ENCODE data around the gene NEUROD1. TPM values are rescaled to one million over a fixed set of nuclear protein-coding genes. Genes with fewer than 3 reads are reported as not detected.

NEUROD1 gene
- total and polyA plus RNA-seq, 9 of the 15 experiments (the other 6 are each of a cell fraction or from before 2014, with no cell fraction given) = not detected

DNA sequence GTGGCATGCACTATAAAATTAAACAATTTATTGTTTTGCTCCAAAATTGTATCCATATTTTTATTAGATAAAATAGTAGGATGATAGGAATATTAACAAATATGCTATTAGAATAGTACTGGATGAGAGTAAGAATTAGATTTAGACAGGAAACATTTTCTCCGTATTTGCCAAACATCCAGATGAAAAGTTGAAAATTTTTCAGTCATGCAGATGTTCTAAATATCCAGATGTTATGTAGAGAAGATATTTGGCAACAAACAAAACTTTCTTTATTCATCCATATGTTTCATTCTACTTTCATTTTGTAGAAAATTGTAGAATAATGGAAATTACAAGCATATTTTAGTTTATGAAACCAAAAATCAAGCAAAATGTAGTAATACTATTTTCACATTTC lies 45.2 kb upstream of the NEUROD1 start:
- CTCF ChIA-PET (ENCODE audit: low intra/inter-chr PET ratio) = no interaction called here
- H3K27me3 ChIP-seq (ENCODE audit: control insufficient read depth in 2 of 2, insufficient read depth in 2 of 2, low read length in 2 of 2) = no peaks in the 10 kb centered on the region
- H3K27ac ChIP-seq (ENCODE audit: extremely low read depth, low read depth, low read length) = no peak overlapping the region
- H3K4me2 ChIP-seq (ENCODE audit: insufficient read depth, low read length) = no peak overlapping the region
- DNase-seq (ENCODE audit: extremely low read depth in 1 of 4, low spot score in 3 of 4) (no peak), ATAC-seq (no peak), FAIRE-seq (no peak)
- 6% methylated on average over 1 of the region's 1 CpG for whole genome bisulfite sequencing (ENCODE audit: insufficient coverage, low coverage, missing lambda C conversion rate)
- H4K20me1 ChIP-seq (replicated peaks; ENCODE audit: control insufficient read depth, insufficient read depth, low read length) = no peaks in the 10 kb centered on the region
- intact Hi-C loops (cut with micrococcal nuclease) (no loop called here), in situ Hi-C loops (cut with MboI) (loop anchor here (10.0 to 25.0 kb wide), 2 partner anchors 937 to 1601 kb away; no protein-coding TSS in a partner anchor)
- H3K9ac ChIP-seq (ENCODE audit: insufficient read depth in 1 of 2, low read depth in 2 of 2, low read length in 2 of 2) = no peak overlapping the region
- H3K36me3 ChIP-seq (ENCODE audit: control insufficient read depth, insufficient read depth, low read length) = no peaks in the 10 kb centered on the region
- BruUV-seq (replicated peaks) = no TSS peak
- H3K9me1 ChIP-seq (ENCODE audit: control insufficient read depth, insufficient read depth, low read length) = no peaks in the 10 kb centered on the region
- H3K79me2 ChIP-seq (ENCODE audit: control insufficient read depth, insufficient read depth, low read length) = no peaks in the 10 kb centered on the region
- POLR2A ChIA-PET = no interaction called here
- H2AFZ ChIP-seq (ENCODE audit: low read depth, low read length) = no peak overlapping the region
- H3K9me3 ChIP-seq (replicated peaks; ENCODE audit: control insufficient read depth, insufficient read depth, low read depth, low read length) = no peaks in the 10 kb centered on the region
- no peak overlapping the region for H3K4me3 ChIP-seq
- H3K4me1 ChIP-seq (replicated peaks in 1 of 2; ENCODE audit: control insufficient read depth in 2 of 2, insufficient read depth in 2 of 2, low read length in 2 of 2) = no peaks in the 10 kb centered on the region
- no peak for TF ChIP-seq TGIF2 (CRISPR knock-in tag; IDR thresholded peaks at IDR 0.05)
- no peak for TF ChIP-seq LARP7 (IDR thresholded peaks at IDR 0.05)
- no peak for TF ChIP-seq GTF2E2 (tag; IDR thresholded peaks at IDR 0.05)
- TF ChIP-seq, protein P1, sequence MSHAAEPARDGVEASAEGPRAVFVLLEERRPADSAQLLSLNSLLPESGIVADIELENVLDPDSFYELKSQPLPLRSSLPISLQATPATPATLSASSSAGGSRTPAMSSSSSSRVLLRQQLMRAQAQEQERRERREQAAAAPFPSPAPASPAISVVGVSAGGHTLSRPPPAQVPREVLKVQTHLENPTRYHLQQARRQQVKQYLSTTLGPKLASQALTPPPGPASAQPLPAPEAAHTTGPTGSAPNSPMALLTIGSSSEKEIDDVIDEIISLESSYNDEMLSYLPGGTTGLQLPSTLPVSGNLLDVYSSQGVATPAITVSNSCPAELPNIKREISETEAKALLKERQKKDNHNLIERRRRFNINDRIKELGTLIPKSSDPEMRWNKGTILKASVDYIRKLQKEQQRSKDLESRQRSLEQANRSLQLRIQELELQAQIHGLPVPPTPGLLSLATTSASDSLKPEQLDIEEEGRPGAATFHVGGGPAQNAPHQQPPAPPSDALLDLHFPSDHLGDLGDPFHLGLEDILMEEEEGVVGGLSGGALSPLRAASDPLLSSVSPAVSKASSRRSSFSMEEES (CRISPR knock-in tag; IDR thresholded peaks at IDR 0.05) = no peak
- TF ChIP-seq, protein P2, sequence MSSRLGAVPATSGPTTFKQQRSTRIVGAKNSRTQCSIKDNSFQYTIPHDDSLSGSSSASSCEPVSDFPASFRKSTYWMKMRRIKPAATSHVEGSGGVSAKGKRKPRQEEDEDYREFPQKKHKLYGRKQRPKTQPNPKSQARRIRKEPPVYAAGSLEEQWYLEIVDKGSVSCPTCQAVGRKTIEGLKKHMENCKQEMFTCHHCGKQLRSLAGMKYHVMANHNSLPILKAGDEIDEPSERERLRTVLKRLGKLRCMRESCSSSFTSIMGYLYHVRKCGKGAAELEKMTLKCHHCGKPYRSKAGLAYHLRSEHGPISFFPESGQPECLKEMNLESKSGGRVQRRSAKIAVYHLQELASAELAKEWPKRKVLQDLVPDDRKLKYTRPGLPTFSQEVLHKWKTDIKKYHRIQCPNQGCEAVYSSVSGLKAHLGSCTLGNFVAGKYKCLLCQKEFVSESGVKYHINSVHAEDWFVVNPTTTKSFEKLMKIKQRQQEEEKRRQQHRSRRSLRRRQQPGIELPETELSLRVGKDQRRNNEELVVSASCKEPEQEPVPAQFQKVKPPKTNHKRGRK (tag; IDR thresholded peaks at IDR 0.05) = no peak
- TF ChIP-seq SIX5 (IDR thresholded peaks at IDR 0.05; ENCODE audit: borderline replicate concordance in 1 of 2, insufficient read depth in 1 of 2, low read depth in 1 of 2, low read length in 2 of 2) = no peak
- no peak for TF ChIP-seq ZNF232 (CRISPR knock-in tag; IDR thresholded peaks at IDR 0.05)
- TF ChIP-seq, protein P3, sequence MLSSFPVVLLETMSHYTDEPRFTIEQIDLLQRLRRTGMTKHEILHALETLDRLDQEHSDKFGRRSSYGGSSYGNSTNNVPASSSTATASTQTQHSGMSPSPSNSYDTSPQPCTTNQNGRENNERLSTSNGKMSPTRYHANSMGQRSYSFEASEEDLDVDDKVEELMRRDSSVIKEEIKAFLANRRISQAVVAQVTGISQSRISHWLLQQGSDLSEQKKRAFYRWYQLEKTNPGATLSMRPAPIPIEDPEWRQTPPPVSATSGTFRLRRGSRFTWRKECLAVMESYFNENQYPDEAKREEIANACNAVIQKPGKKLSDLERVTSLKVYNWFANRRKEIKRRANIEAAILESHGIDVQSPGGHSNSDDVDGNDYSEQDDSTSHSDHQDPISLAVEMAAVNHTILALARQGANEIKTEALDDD (IDR thresholded peaks at IDR 0.05) = no peak
- TF ChIP-seq HOXB6 (CRISPR knock-in tag; IDR thresholded peaks at IDR 0.05; ENCODE audit: borderline replicate concordance) = no peak
- no peak for TF ChIP-seq SRSF3 (IDR thresholded peaks at IDR 0.05; ENCODE audit: insufficient read depth, low read length)
- no peak for TF ChIP-seq HNRNPK (IDR thresholded peaks at IDR 0.05; ENCODE audit: low read depth, low read length, poor library complexity, severe bottlenecking)
- TF ChIP-seq, protein P4, sequence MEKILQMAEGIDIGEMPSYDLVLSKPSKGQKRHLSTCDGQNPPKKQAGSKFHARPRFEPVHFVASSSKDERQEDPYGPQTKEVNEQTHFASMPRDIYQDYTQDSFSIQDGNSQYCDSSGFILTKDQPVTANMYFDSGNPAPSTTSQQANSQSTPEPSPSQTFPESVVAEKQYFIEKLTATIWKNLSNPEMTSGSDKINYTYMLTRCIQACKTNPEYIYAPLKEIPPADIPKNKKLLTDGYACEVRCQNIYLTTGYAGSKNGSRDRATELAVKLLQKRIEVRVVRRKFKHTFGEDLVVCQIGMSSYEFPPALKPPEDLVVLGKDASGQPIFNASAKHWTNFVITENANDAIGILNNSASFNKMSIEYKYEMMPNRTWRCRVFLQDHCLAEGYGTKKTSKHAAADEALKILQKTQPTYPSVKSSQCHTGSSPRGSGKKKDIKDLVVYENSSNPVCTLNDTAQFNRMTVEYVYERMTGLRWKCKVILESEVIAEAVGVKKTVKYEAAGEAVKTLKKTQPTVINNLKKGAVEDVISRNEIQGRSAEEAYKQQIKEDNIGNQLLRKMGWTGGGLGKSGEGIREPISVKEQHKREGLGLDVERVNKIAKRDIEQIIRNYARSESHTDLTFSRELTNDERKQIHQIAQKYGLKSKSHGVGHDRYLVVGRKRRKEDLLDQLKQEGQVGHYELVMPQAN (IDR thresholded peaks at IDR 0.05; ENCODE audit: borderline replicate concordance) = no peak
- no peak for TF ChIP-seq TEAD4 (IDR thresholded peaks at IDR 0.05; ENCODE audit: low read length)
- no peak for TF ChIP-seq TEAD4 (CRISPR knock-in tag; IDR thresholded peaks at IDR 0.05; ENCODE audit: borderline replicate concordance)
- TF ChIP-seq, protein P5, sequence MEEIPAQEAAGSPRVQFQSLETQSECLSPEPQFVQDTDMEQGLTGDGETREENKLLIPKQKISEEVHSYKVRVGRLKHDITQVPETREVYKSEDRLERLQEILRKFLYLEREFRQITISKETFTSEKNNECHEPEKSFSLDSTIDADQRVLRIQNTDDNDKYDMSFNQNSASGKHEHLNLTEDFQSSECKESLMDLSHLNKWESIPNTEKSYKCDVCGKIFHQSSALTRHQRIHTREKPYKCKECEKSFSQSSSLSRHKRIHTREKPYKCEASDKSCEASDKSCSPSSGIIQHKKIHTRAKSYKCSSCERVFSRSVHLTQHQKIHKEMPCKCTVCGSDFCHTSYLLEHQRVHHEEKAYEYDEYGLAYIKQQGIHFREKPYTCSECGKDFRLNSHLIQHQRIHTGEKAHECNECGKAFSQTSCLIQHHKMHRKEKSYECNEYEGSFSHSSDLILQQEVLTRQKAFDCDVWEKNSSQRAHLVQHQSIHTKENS (CRISPR knock-in tag; IDR thresholded peaks at IDR 0.05) = no peak
- no peak for TF ChIP-seq SETDB1 (IDR thresholded peaks at IDR 0.05; ENCODE audit: low read length)
